Activated gamma-delta T cell (primary cell): ENCODE data around the gene PRR23C.
"Not testable (repeated sequence)": the region's sequence is repeated elsewhere in the genome, so short reads cannot be mapped to it uniquely, and the experiment has no call there.

Source experiments
- DNase-seq: peaks from one replicate; lab custom pipeline; 2025; lab: John Stamatoyannopoulos, UW
- total RNA-seq, 2 donors: gene quantifications; one replicate each; lab custom pipeline; 2026; lab: John Stamatoyannopoulos, UW

The PRR23C gene
- total RNA-seq = 0 reads per million in 2 donors

- DNase-seq = no peak
Observed at GRCh38 chr3:139044366-139045210, at the start of gene PRR23C. PRR23C (minus strand) TSS chr3:139044892; CDS start chr3:139044620, 272 bp downstream.

DNA sequence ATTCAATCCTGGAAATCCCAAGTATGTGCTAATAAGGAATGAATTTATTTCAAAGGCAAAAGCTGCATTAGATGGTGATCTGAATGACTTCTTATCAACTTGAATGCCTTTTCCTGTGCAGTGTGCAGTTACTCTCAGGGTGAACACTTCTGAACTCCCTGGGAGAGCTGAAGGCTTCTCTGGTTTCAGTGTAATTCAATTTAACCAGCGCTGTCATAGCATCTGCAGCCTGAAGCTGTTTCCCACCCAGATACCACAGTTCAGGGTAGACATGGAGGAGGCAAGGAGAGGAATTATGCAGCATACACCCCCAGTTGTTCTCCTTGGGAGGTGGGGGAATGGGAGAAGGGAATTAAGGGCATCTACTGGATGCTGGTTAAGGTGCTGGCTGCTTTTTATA lies 49.1 kb upstream of the PRR23C start:
- no peak for DNase-seq

GRCh38 chr3:139088462-139089324 lies 44.0 kb upstream of the PRR23C start:
- no peak for DNase-seq

- DNase-seq = no peak
Observed at GRCh38 chr3:139087621-139088020, 42.9 kb upstream of the PRR23C start.

GRCh38 chr3:139084176-139084575 lies 39.5 kb upstream of the PRR23C start:
- no peak for DNase-seq

DNA sequence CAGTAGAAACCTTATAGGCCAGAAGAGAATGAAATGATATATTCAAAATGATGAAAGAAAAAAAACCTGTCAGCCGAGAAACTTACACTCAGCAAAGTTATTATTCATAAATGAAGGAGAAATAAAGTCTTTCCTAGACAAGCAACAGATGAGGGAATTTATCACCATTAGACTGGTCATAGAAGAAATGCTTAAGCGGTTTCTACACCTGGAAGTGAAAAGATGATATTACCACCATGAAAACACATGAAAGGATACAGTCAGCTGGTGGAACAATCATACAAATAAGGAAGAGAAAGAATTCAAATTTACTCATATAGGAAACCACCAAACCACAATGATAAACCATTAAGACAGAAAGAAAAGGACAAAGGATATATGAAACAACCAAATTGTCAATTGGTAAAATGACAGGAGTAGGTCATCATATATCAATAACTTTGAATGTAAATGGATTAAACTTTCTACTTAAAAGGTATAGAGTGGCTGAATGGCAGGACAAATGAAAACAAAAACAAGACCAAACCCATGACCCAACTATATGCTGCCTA lies 29.9 kb upstream of the PRR23C start:
- DNase-seq = no peak

GRCh38 chr3:139062918-139063317 lies 18.2 kb upstream of the PRR23C start:
- DNase-seq = no peak

DNA sequence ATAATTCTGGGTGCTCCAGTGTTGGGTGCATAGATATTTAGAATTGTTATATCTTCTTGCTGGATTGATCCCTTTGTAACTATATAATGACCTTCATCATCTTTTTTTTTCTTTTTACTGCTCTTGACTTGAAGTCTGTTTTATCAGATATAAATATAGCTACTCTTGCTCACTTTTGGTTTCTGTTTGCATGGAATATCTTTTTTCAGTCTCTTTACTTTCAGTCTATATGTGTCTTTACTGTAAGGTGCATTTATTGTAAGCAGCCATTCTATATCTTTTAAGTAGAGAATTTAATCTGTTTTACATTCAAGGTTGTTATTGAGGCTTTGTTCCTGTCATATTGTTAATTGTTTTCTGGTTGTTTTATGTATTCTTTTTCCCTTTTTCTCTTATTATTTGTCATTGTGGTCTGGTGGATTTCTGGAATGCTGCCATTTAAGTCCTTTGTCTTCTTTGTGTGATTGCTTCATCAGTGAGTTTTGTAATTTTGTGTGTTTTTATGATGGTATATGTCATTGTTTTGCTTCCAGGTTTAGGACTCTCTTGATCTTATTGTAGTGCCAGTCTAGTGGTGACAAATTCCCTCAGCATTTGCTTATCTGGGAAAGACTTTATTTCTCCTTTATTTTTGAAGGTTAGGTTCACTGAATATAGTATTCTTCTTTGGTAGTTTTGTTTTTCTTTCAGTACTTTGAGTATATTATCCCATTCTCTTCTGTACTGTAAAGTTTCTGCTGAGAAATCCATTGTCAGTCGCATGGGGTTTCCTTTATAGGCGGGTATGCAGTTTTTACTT lies 8.3 kb upstream of the PRR23C start:
- DNase-seq = no peak

- no peak for DNase-seq
Observed at GRCh38 chr3:139043554-139044365, 932 bp downstream of the PRR23C start.

GRCh38 chr3:139037478-139037877 lies 7.2 kb downstream of the PRR23C start:
- DNase-seq = no peak

DNA sequence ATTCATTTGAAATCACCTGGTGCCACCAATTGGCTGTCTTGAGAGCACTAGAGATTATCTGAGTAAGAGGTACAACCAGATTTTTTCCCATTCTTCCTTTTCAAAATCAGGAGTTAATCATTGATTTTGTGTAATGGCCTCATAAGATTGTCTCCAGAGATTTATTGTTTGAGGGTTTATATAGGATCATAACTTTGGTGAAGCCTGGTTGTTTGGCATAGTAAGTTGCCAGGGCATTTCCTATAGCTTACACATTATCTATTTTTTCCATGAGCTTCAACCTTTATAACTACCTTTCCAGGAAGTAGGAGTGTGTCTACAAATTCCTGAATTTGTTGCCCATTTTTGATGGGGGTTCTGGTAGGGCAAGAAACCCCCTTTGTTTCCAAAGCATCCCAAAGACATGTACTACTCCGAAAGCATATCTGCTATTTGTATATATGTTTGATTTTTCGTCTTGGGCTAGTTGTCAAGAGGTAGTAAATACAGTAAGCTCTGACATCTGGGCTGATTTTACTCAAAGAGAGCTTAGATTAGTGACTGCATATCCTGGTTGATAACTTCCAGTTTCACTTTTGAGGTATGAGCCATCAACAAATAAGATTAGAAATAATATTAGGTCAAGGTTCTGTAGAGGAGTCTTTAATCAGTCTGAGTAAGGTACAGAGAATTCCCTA lies 12.2 kb downstream of the PRR23C start:
- DNase-seq = no peak

- not testable (repeated sequence) for DNase-seq
Observed at GRCh38 chr3:139030576-139030975, 14.1 kb downstream of the PRR23C start.

DNA sequence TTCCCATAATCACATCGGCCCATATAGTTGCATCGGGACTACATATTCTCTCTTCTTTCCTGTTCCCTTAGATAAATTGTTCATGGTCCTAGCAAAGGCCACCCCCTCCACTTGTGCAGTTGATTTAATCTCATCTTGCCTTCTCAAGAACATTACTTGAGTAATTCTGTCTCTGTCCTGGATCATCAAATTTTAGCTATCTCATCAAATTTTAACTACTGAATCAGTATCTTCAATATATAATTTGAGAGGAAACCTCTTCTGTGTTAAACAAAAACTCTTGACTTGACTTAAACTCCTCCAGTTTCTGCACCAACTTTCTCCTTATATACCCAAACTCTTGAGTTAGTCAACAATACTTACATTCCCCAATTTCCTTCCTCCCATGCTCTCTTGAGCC lies 19.7 kb downstream of the PRR23C start:
- DNase-seq = no peak

DNA sequence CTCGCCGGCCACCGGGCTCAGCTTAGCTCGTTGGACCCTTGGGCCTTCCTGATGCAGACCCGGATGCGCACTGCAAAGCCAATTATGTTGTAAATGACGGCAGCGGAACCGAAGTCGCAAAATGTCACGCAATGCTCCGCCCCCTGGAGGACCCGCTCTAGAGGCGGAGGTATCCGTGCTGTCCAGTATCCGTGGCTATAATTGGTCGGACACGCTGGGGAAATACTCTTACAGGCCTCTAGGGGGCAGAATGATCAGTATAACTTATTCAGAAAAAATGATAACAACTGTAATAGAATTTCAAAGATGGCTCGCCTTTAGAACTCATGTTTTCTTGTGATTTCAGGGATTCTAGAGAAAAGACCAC lies 23.8 kb downstream of the PRR23C start, which contains the start of gene PRR23B:
PRR23B (minus strand) TSS at position 59 of the 367 bp plus-strand sequence. CDS start 265 bp downstream, outside the sequence.
- DNase-seq = no peak

GRCh38 chr3:139020036-139020867 lies 24.4 kb downstream of the PRR23C start:
- no peak for DNase-seq

- DNase-seq = no peak
Observed at GRCh38 chr3:139016430-139017048, 28.2 kb downstream of the PRR23C start.

- DNase-seq = peak; percentile 3
Observed at GRCh38 chr3:139006051-139006716, 38.5 kb downstream of the PRR23C start, which contains the start of gene PRR23A. PRR23A (minus strand) TSS chr3:139006268; CDS start chr3:139006268, 0 bp downstream.
